Measurements from ENCODE around the gene CMC1.
"Not testable (repeated sequence)": the region's sequence is repeated elsewhere in the genome, so short reads cannot be mapped to it uniquely, and the experiment has no call there.

Gene CMC1

DNA sequence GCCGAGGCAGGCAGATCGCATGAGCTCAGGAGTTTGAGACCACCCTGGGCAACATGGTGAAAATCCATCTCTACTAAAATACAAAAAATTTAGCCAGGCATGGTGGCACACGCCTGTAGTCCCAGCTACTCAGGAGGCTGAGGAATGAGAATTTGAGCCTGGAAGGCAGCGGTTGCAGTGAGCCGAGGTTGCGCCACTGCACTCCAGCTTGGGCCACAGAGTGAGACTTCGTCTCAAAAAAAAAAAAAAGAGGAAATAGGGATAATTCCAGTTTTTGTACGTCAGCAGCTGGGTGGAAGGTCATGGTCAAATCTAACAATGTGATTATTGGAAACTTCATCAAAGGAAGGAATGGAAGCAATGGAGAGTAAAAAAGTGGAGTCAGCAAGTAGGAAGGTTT, 3.1 kb downstream of the CMC1 start:
- no peak for DNase-seq (ENCODE audit: low read depth, low spot score)

DNA sequence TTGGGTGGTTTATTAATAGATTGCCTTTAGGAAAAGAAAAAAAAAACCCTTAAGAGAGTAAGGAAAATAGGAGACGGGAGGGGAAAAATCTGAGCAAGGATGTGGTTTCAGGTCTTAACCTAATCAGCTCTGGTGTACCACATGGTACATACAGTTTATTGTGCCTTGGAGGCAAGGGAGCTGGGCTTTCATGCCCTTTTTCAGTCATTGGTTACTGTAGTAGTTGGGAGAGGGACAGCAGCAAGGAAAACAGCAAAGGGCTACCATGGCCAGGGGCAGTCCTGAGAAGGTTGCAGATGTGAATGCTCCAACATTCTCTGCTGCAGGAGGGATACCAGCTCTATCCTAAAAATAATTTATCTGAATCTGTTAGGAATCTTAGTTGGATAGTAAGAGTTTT, 5.9 kb downstream of the CMC1 start:
- no peak for DNase-seq (ENCODE audit: low read depth, low spot score)

DNA sequence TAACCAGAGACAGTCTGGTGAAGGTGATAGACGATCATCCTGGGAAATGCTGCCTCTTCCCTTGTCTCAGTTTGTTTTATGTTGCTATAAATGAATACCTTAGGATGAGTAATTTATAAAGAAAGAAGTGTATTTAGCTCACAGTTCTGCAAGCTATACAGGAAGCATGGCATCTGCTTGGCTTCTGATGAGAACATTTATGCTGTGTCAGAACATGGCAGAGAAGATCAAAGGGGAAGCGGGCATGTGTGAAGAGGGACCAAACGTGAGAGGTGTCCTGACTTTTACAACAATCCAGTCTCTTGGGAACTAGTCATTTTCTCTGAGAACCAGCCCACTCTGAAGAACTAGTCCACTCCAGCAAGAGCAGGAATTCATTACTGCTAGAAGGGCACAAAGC, 9.6 kb downstream of the CMC1 start:
- no peak for DNase-seq (ENCODE audit: low read depth, low spot score)

DNA sequence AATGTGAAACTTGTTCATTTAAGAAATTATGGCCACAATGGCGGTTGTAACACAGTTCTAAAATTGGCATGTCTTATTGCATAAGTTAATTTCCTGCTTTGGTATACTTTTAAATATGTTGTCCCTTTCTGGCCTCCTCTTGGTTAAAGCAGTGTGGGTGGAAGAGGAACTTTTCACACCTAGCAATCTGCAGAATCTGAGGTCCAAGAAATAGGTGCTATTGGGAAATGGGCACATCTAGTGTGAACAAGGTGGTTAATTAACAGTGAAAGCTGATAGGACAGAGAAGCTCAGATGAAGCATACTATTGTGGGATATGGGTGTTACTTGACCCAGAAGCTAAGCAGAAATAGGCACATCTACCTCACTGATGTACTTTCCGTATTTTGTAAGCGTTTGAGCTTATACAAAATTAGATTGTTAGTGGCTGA, 10.6 kb downstream of the CMC1 start:
- no peak for DNase-seq (ENCODE audit: low read depth, low spot score)

DNA sequence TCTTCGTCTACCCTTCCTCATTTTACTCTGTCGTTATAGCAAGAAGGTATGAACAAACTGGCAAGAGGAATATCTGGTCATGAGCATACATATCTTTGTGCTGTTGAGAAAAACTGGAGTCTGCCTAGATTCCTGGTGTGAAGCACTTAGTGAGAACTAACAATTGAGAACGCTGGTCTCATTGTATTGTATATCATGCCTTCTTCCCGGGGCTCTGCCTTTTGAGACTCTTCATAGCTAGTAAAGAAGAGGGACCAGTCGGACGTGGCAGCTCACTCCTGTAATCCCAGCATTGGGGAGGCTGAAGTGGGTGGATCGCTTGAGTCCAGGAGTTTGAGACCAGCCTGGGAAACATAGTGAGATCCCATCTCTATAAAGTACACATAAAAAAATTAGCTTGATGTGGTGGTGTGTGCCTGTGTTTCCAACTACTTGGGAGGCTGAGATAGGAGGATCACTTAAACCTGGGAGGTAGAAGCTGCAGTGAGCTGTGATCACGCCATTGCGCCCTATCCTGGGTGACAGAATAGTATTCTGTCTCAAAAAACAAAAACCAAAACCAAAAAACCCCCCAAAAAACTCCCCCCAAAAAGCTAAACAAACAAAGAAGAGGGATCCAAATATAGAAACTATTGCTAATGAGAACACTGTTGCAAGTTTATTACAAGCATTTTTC, 11.8 kb downstream of the CMC1 start:
- no peak for DNase-seq (ENCODE audit: low read depth, low spot score)

DNA sequence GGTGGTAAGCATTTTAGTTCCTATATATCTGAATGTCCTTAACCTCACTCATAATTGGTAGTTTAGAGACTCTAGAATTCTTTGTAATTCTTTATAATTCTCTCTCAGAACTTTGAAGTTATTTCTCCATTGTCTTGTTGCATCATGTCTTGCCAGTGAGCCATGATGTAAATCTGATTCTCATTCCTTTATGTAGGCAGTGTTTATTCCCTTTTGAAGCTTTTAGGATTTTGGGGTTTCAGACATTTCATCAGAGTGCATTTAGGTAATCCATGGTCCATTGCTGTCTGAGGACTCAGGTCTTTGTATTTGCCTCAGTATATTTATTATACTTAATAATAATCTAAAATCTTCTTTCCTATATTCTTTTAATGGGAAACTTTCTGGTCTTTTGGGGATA, 20.6 kb downstream of the CMC1 start:
- no peak for DNase-seq (ENCODE audit: low read depth, low spot score)

DNA sequence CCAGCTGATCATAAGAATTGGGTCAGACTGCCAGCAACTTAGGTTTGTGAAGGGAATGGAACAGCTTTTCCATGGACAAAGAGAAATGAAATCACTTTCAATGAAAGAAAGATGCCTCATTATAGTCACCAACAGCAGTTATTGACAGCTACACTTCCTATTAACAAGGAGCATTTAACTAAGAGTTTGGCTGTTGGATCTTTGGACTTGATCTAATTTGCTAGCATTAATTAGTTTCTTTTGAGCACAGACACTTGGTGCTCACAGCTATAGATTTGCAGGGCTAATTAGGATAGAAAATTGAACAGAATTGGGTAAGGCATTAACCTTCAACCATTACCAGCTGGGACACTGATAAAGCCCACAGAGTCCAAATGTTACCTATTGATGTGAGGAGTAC, 24.2 kb downstream of the CMC1 start:
- DNase-seq (ENCODE audit: low read depth, low spot score) = no peak

DNA sequence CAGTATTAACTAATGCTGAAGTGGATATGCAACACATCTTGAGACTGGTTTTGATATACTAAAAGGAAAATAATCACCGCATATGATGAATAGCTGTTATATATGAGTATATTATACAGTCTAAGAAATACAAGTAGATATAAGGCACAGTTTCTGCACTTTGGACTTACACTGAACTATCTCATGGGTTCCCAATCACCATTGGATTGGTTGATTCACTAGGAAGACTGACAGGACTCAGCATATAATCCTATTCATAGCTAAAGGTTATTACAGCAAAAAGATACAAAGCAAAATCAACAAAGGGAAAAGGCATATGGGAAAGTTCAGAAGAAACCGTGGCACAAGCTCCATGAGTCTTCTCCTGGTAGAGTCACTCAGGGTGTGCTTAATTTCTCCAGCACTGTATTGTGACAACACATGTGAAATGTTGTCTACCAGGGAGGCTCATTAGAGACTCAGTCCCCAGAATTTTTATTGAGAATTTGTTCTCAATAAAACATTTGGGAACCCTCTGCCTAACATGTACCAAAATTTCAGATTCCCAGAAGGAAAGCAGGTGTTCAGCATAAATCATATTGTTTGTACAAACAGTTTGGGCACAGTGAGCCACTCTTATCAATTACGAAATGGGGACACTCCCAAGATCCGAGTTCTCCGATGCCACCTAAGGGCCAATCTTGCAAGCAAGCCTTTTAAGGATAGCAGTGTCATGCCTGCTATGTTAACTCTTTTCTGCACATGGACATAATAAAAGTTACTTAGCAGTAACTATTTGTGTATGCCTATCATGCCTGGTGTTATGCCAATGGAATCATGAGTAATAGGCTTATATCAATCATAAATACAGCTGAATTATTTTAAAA, 26.8 kb downstream of the CMC1 start:
- no peak for DNase-seq (ENCODE audit: low read depth, low spot score)

DNA sequence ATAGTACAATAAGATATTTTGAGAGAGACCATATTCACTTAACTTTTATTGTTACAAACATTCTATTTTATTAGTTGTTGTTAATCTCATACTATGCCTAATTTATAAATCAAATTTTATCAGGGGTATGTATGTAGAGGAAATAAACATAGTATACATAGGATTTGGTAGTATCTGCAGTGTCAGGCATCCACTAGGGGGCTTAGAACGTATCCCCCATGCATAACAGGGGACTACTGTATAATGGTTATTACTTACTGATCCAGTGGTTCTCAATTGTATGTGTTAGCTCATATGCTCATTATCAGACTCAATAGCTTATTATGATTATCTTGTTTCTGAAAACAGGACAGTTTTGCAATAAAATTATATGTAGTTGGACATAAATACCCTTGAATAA, 27.6 kb downstream of the CMC1 start:
- DNase-seq (ENCODE audit: low read depth, low spot score) = no peak

DNA sequence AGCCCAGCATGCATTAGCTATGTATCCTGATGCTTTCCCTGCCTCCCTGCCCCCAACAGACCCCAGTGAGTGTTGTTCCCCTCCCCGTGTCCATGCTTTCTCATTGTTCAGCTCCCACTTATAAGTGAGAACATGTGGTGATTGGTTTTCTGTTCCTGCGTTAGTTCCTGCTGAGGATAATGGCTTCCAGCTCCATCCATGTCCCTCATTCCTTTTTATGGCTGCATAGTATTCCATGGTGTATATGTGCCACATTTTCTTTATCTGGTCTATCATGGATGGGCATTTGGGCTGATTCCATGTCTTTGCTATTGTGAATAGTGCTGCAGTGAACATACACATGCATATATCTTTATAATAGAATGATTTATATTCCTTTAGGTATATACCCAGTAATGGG, 28.5 kb downstream of the CMC1 start:
- not testable (repeated sequence) for DNase-seq (ENCODE audit: low read depth, low spot score)

DNA sequence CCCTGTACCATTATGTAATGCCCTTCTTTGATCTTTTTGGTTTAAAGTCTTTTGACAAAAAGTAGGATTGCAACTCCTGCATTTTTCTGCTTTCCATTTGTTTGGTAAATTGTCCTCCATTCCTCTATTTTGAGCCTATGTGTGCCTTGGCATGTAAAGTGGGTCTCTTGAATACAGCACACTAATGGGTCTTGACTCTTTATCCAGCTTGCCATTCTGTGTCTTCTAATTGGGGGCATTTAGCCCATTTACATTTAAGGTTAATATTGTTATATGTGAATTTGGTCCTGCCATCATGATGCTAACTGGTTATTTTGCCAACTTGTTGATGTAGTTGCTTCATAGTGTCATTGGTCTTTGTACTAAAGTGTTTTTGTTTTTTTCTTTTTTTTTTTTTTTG, 32.4 kb downstream of the CMC1 start:
- DNase-seq (ENCODE audit: low read depth, low spot score) = no peak

DNA sequence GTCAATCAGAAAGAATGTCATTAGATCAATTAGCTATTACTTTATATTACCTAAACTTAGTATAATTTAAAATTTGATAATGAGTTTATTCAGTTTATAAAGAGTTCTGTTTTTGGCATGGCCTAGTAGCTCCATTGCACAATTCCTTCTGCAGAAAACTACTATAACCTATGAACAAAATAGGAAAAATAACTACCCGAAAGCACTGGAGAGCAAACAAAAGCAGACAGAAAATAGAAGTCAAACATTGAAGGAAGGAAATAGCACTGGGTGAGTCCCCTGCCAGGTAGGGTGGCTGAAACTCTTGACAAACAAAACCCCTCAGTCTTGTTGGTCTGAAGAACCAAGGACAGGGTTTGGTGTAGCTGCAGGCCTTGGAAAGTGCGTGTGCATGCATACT, 37.5 kb downstream of the CMC1 start:
- no peak for DNase-seq (ENCODE audit: low read depth, low spot score)

DNA sequence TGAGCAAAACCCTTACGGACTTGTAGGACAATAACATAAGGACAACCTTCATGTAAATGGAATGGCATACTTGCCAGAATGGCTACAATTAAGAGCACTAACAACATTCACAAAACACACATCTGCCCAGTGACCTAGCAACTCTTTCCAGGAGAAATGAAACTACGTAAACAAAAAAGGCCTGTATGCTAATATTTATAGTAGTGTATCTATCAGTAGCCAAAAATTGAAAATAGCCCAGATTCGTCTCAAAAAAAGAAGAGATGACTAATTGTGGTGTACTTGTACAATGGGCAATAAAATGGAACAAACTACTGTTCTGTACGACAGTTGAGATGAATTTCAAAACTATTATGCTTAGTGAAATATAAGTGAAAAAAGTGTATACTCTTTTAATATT, 38.4 kb downstream of the CMC1 start:
- no peak for DNase-seq (ENCODE audit: low read depth, low spot score)

DNA sequence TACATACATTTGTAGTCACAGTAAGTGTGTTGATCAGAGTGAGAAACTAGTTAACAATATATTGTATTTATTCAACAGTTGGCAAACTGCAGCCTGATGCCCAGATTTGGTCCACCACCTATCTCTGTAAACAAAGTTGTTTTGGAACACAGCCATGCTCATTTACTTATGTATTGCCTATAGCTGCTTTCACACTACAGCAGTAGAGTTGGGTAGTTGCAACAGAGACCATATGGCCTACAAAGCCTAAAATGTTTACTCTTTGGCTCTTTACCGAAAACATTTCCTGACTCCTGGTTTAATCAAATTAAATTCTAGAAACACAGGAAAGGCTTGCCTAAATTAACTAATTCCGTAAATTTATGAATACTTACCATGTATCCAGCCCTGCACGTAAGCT, 39.4 kb downstream of the CMC1 start:
- no peak for DNase-seq (ENCODE audit: low read depth, low spot score)

DNA sequence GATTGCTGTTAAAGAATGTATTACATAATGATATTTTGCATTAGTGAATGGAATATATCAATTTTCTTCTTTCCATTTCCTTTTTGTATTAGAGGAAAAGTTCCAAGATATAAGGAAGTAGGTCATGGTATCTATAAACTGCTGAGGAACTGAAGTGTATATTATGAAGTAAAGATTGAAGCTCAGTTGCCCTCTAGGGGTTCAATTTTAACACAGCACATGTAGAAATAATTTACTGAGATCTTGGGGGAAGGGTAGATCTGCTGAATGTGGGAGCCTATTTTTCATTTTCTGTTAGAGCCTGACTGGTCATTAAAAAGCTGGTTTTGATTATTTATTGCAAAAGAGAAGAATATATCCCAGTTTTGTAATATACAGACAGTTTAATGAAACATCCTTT, 45.2 kb downstream of the CMC1 start:
- no peak for DNase-seq (ENCODE audit: low read depth, low spot score)

DNA sequence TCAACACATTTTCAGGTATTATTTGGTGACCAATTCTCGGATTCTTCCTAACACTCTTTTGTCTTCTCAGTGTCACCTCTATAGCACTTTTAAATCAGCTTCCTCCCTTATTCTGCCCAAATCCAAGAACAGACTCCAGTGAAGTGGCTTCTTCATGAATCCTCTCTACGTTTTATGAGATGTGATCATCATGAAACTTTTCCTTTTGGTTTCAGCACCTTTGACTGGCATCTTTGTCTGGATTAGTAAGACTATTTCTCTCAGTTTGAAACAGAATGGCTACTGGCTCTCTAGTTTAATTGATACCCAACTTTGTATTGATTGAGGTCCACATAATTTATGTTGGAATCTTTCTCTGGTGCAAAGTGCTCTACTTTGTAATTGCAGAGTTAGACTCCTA, 45.6 kb downstream of the CMC1 start:
- no peak for DNase-seq (ENCODE audit: low read depth, low spot score)

DNA sequence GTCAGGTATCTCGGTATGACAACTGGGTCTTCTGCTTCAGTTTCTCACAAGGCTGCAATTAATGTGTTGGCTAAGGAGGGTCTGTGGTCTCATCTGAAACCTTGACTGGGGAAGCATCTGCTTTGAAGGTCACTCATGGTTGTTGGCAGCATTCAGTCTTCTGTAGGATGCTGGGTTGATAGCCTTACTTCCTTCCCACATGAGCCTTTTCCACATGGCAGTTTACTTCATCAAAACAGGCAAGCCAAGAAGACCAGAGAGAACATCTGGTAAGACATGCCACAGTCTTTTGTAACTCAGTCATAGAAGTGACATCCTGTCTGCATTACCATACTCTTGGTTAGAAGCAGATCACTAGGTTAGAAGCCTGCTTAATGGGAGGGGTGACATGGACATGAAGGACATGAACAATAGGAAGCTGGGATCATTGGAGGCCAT, 49.5 kb downstream of the CMC1 start:
- DNase-seq (ENCODE audit: low read depth, low spot score) = no peak

DNA sequence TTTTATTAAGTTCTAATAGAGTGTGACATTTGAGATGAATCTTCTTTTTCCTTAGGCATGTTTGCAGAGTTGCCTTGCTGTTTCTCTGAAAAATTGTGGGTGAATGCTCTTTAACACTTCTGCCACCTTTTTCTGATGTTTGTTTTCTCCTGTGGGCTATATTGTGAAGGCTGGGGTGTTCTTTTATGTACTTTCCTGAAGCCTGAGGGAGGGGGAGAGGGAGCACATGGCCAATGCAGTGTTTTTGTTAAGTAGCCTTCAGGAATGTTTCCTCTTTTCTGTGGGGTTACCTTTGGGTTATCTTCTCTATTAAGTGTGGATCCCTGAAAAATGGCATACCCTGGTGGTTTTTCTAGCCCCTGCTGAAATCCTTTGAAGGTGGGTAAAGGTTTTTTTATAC, 50.2 kb downstream of the CMC1 start:
- DNase-seq (ENCODE audit: low read depth, low spot score) = no peak

DNA sequence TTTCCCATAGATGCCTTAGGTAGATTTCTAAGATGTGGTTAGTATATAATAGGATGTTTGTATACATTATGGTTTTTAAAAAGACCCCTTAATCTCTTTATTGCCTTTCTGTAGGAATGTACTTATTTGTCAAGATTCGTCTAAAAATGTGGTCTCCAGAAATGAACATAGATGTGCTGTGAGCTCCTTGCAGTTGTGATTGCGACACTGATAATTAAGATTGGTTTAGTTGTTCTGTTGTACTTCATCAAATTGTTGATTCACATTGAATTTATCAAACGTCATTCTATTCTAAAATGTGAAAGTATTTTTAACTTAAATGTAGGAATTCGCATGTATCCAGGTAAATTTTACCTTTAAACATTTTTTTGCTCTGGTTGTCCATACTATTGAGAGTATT, 51.2 kb downstream of the CMC1 start:
- DNase-seq (ENCODE audit: low read depth, low spot score) = no peak

DNA sequence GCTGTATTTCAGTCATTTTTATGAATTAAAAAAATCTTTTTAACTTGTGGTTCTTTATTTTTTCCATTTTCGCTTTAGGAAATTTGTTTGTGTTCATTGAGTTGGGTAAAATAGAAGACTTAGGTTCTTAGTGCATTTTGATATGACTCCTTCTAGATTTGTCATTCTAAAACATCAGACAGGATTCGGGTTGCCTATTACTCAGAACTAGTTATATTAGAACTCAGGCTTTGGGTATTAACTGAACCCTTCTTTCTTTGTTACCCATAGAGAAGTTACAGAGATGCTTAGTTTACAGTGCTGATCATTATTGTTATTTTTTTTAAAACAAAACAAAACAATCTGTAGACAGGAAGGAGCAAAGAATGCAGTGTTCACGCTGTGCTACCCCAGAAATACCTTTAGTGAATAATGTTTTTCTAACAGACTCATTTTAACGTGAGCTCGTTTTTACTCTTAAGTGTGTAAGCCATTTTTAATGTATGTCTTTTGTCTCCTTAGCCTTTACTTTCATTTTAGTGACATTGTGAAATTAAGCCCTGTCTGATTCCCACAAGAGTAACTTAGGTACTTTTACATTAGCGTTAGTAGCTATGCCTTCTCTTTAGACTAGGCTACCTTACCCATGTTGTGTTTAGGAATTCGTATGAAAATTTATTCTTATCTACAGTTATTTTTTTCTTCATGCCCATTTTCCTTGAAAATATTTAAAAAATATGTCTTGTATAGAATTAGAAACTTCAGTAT, 53.4 kb downstream of the CMC1 start:
- no peak for DNase-seq (ENCODE audit: low read depth, low spot score)

DNA sequence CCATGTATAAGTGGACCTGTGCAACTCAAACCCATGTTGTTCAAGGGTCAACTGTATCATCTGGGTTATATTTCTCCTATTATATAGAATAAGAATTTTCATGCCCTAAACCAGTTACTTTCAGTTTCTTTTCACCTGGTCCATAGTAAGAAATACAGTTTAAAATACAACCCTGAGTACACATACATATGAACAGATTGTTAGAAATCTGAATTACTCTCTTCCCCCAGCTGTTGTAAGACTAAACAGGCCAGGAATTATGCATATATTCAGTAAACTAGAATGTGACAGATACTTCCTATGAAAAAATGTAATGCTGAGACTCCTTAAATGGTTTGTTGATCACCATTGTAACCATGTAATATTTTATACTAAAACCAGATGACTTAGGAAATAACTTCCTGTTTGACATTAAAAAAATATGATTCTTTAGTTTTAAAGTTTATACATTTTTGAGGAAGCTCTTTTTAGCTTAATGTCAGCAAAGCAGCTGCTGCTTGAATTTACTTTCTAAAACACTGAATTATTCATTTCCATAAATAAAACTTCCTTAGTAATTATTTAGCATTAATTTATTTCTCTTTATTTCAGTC, 54.6 kb downstream of the CMC1 start:
- DNase-seq (ENCODE audit: low read depth, low spot score) = no peak

DNA sequence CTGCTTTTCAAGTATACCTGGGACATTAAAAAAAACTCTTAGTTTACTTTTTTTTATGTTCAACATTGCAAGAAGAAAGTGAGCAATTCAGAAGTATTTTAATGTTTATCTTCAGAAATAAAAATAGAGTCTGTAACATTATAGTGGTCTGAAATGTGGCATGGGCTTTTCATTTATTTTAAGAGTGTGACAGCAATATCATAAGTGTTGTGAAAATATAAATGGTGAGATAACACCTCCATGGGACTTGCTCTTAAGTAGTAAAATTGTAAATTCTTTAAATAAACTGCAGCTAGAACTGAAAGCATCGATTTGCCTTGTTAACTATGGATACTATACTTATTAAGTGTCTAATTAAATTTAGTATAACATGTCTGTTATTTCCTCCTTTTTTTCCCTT, 58.3 kb downstream of the CMC1 start:
- no peak for DNase-seq (ENCODE audit: low read depth, low spot score)

All from iPS DF 19.7 (cell line).